ENCODE data around the gene SETD1B. TPM values are rescaled to one million over a fixed set of nuclear protein-coding genes. Genes with fewer than 3 reads are reported as not detected.

Gene SETD1B
- total RNA-seq, 1 donor from 2014 or later: 25.3 TPM

GRCh38 chr12:121815263-121815662 is 11.5 kb downstream of the SETD1B start:
- no peak for DNase-seq (ENCODE audit: low spot score)
- no peak overlapping the region for H3K27ac Mint-ChIP-seq (ENCODE audit: unreplicated experiment)
- no peak for TF ChIP-seq CTCF (IDR thresholded peaks at IDR 0.05; ENCODE audit: unreplicated experiment)
- H3K4me3 Mint-ChIP-seq (ENCODE audit: unreplicated experiment): no peak overlapping the region
- no peaks in the 10 kb centered on the region for H3K9me3 Mint-ChIP-seq (ENCODE audit: unreplicated experiment)
- H3K4me1 Mint-ChIP-seq (ENCODE audit: unreplicated experiment): peaks cover 17% of the 10 kb centered on the region
- peaks cover 29% of the 10 kb centered on the region for H3K36me3 Mint-ChIP-seq (ENCODE audit: low read depth, unreplicated experiment)
- peaks cover 5% of the 10 kb centered on the region for H3K27me3 Mint-ChIP-seq (ENCODE audit: unreplicated experiment)

GRCh38 chr12:121816925-121817647 is 13.3 kb downstream of the SETD1B start:
- TF ChIP-seq CTCF (IDR thresholded peaks at IDR 0.05; ENCODE audit: unreplicated experiment): no peak
- Mint-ChIP-seq H3K27ac (ENCODE audit: unreplicated experiment) (no peak overlapping the region), H3K36me3 (ENCODE audit: low read depth, unreplicated experiment) (peaks cover 33% of the 10 kb centered on the region), H3K27me3 (ENCODE audit: unreplicated experiment) (peaks cover 5% of the 10 kb centered on the region), H3K4me1 (ENCODE audit: unreplicated experiment) (peaks cover 13% of the 10 kb centered on the region), H3K4me3 (ENCODE audit: unreplicated experiment) (no peak overlapping the region), H3K9me3 (ENCODE audit: unreplicated experiment) (no peaks in the 10 kb centered on the region)
- no peak for DNase-seq (ENCODE audit: low spot score)

- no peak overlapping the region for H3K4me3 Mint-ChIP-seq (ENCODE audit: unreplicated experiment)
- no peaks in the 10 kb centered on the region for H3K9me3 Mint-ChIP-seq (ENCODE audit: unreplicated experiment)
- H3K27me3 Mint-ChIP-seq (ENCODE audit: unreplicated experiment): peaks cover 5% of the 10 kb centered on the region
- H3K4me1 Mint-ChIP-seq (ENCODE audit: unreplicated experiment): peaks cover 11% of the 10 kb centered on the region
- H3K27ac Mint-ChIP-seq (ENCODE audit: unreplicated experiment): no peak overlapping the region
- TF ChIP-seq CTCF (IDR thresholded peaks at IDR 0.05; ENCODE audit: unreplicated experiment): no peak
- DNase-seq (ENCODE audit: low spot score): no peak
- peaks cover 33% of the 10 kb centered on the region for H3K36me3 Mint-ChIP-seq (ENCODE audit: low read depth, unreplicated experiment)
These were observed 13.8 kb downstream of the SETD1B start for GRCh38 chr12:121817648-121818043.

GRCh38 chr12:121819212-121819949 is 15.6 kb downstream of the SETD1B start:
- peaks cover 25% of the 10 kb centered on the region for H3K36me3 Mint-ChIP-seq (ENCODE audit: low read depth, unreplicated experiment)

More at GRCh38 chr12:121819212-121819949, 15.6 kb downstream of the SETD1B start:
- no peaks in the 10 kb centered on the region for H3K4me1 Mint-ChIP-seq (ENCODE audit: unreplicated experiment)
- H3K4me3 Mint-ChIP-seq (ENCODE audit: unreplicated experiment): no peak overlapping the region
- DNase-seq (ENCODE audit: low spot score): no peak
- peaks cover 3% of the 10 kb centered on the region for H3K27me3 Mint-ChIP-seq (ENCODE audit: unreplicated experiment)
- no peaks in the 10 kb centered on the region for H3K9me3 Mint-ChIP-seq (ENCODE audit: unreplicated experiment)
- TF ChIP-seq CTCF (IDR thresholded peaks at IDR 0.05; ENCODE audit: unreplicated experiment): no peak
- peak overlapping the region; percentile 42 for H3K27ac Mint-ChIP-seq (ENCODE audit: unreplicated experiment)

All from endothelial cell (in vitro differentiated cells).